Caco-2 (cell line): ENCODE results near the gene MYOF. TPM values are rescaled to one million over a fixed set of nuclear protein-coding genes. Genes with fewer than 3 reads are reported as not detected.

Experiments
- Bru-seq: library from RNA; stranded (reverse); fragments of 400-500 nt; gene quantifications from one replicate; lab custom pipeline; 2021; lab: Mats Ljungman, UMichigan
- BruChase-seq, 2 experiments: library from RNA; stranded (reverse); fragments of 400-500 nt; gene quantifications; one replicate each; lab custom pipeline; 2021; lab: Mats Ljungman, UMichigan
- BruUV-seq: library from RNA; stranded (reverse); fragments of 400-500 nt; replicated peaks from 2 replicates; lab custom pipeline; 2021; lab: Mats Ljungman, UMichigan
- CTCF ChIA-PET: fragments of 300-600 bp; sonication (Branson Sonifier 250); formaldehyde crosslinking; loops from one replicate; lab custom pipeline; 2022; ENCODE audit warnings: antibody characterized with exemption; lab: Charles Lee
- POLR2A ChIA-PET: fragments of 300-600 bp; sonication (Branson Sonifier 250); formaldehyde crosslinking; loops from one replicate; lab custom pipeline; 2022; ENCODE audit warnings: antibody characterized with exemption; lab: Charles Lee
- DNase-seq, 2 experiments: peaks; one replicate each; pipeline versions ENCODE4 v3.0.0 to v3.0.0-alpha.2; 2020 to 2022
- H3K27me3 ChIP-seq: replicated peaks from 2 replicates; pipeline ENCODE4 v1.6.0; 2011; ENCODE audit warnings: low read length; ENCODE audit not compliant: control insufficient read depth, insufficient read depth
- H3K36me3 ChIP-seq: 2 replicates; pipeline ENCODE4 v1.5.1; 2011; ENCODE audit warnings: low read length; ENCODE audit not compliant: control insufficient read depth, insufficient read depth
- H3K4me1 ChIP-seq: fragments of 250-450 bp; sonication (Bioruptor Pico); 2 replicates; pipeline ENCODE4 v1.5.1; 2020; ENCODE audit warnings: mild to moderate bottlenecking
- H3K4me3 ChIP-seq: 2 replicates; pipeline ENCODE4 v1.5.1; 2011; ENCODE audit warnings: low read depth, mild to moderate bottlenecking, control low read depth, low read length
- H3K9me3 ChIP-seq: fragments of 250-450 bp; sonication (Bioruptor Pico); 2 replicates; pipeline ENCODE4 v1.5.1; 2020; ENCODE audit warnings: mild to moderate bottlenecking, moderate library complexity
- H3K27ac Mint-ChIP-seq: one replicate; pipeline ENCODE4 v1.8.0; 2022; ENCODE audit warnings: mixed read lengths; ENCODE audit not compliant: unreplicated experiment
- H3K27me3 Mint-ChIP-seq: one replicate; pipeline ENCODE4 v1.8.0; 2022; ENCODE audit warnings: mixed read lengths; ENCODE audit not compliant: insufficient read depth, unreplicated experiment
- H3K36me3 Mint-ChIP-seq: one replicate; pipeline ENCODE4 v1.8.0; 2022; ENCODE audit warnings: mild to moderate bottlenecking, mixed read lengths; ENCODE audit not compliant: insufficient read depth, unreplicated experiment
- H3K4me1 Mint-ChIP-seq: one replicate; pipeline ENCODE4 v1.8.0; 2022; ENCODE audit warnings: low read depth, mixed read lengths; ENCODE audit not compliant: unreplicated experiment
- H3K4me3 Mint-ChIP-seq: one replicate; pipeline ENCODE4 v1.8.0; 2022; ENCODE audit warnings: mild to moderate bottlenecking, moderate library complexity, mixed read lengths; ENCODE audit not compliant: unreplicated experiment
- H3K9me3 Mint-ChIP-seq: one replicate; pipeline ENCODE4 v1.8.0; 2022; ENCODE audit warnings: mixed read lengths; ENCODE audit not compliant: unreplicated experiment
- intact Hi-C: fragments of 100-400 bp; cut with micrococcal nuclease; formaldehyde crosslinking; loops from one replicate; pipeline ENCODE4 v1.10.0; 2022; ENCODE audit not compliant: unreplicated experiment
- long read RNA-seq: library from polyadenylated mRNA; stranded (forward); transcript quantifications from one replicate; pipeline ENCODE4 v2.0.0, GENCODE V29; 2022
- total RNA-seq: library from RNA; stranded (reverse); gene quantifications from 2 replicates; pipeline ENCODE4 v1.2.3, GENCODE V29; 2022
- TF ChIP-seq, protein P1 (sequence below), 2 experiments: fragments of 200-600 bp in 1 of 2; IDR thresholded peaks; 1 replicate in 1 of 2; 2 replicates in 1 of 2; pipeline versions ENCODE4 v1.5.1 to v1.8.0; 2011 to 2022; ENCODE audit warnings: antibody characterized with exemption in 1 of 2, control low read depth in 1 of 2, inconsistent platforms in 1 of 2, low read depth in 1 of 2, low read length in 1 of 2, mild to moderate bottlenecking in 1 of 2, moderate library complexity in 1 of 2; ENCODE audit not compliant: insufficient read depth in 1 of 2, severe bottlenecking in 1 of 2, unreplicated experiment in 1 of 2

The MYOF gene, protein sequence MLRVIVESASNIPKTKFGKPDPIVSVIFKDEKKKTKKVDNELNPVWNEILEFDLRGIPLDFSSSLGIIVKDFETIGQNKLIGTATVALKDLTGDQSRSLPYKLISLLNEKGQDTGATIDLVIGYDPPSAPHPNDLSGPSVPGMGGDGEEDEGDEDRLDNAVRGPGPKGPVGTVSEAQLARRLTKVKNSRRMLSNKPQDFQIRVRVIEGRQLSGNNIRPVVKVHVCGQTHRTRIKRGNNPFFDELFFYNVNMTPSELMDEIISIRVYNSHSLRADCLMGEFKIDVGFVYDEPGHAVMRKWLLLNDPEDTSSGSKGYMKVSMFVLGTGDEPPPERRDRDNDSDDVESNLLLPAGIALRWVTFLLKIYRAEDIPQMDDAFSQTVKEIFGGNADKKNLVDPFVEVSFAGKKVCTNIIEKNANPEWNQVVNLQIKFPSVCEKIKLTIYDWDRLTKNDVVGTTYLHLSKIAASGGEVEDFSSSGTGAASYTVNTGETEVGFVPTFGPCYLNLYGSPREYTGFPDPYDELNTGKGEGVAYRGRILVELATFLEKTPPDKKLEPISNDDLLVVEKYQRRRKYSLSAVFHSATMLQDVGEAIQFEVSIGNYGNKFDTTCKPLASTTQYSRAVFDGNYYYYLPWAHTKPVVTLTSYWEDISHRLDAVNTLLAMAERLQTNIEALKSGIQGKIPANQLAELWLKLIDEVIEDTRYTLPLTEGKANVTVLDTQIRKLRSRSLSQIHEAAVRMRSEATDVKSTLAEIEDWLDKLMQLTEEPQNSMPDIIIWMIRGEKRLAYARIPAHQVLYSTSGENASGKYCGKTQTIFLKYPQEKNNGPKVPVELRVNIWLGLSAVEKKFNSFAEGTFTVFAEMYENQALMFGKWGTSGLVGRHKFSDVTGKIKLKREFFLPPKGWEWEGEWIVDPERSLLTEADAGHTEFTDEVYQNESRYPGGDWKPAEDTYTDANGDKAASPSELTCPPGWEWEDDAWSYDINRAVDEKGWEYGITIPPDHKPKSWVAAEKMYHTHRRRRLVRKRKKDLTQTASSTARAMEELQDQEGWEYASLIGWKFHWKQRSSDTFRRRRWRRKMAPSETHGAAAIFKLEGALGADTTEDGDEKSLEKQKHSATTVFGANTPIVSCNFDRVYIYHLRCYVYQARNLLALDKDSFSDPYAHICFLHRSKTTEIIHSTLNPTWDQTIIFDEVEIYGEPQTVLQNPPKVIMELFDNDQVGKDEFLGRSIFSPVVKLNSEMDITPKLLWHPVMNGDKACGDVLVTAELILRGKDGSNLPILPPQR (N-terminal part only)
- 148 and 176 TPM in 2 replicates for total RNA-seq
- percentile 84 among the genes with signal in this experiment for Bru-seq, nascent RNA
- percentile 85 among the genes with signal in this experiment for BruChase-seq, experiment 1, labeled RNA remaining after a 2-hour chase
- percentile 87 among the genes with signal in this experiment for BruChase-seq, experiment 2, labeled RNA remaining after a 6-hour chase
- long read RNA-seq, partial matches to known transcripts, result 10 of 14 reads
- long read RNA-seq, other reads (novel, unspliced or antisense), result 3 of 14 reads

DNA sequence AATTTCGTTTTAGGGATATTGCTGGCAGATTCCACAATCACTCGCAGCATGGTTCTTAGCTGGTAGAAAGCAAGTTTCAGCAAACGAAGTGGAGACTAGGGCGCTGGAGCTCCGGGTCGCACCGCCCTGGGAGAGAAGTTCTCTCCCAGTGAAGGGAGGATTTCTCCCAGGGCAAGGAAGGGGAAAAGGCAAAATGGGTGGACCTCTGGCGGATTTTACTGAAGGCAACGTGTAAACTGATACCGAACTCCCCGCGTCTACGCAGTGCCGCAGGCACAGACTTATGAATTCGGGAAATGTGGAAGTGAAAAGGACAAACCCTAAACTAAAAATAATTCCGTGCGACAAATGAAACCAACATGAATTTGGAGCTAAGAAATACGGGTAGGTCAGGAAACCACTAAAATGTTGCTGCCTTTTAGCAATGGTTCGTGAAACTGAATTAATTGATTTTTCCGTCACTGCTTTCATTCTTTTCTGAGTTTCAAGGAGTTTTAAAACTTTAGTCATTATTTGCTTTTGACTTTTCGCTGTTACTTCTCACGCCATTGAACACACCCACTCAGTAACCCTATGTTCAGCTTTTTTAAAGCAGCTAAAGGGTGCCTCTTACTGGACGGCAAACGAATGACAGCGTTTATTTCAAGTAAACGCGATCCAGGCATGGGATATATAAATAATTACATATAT is at the start of gene MYOF:
TSS of gene MYOF (minus strand) at position 190 of the 690 bp plus-strand sequence. CDS start at position 50, 140 bp downstream.
- peak within 1 kb of the TSS; percentile 56 for H3K4me3 ChIP-seq
- Mint-ChIP-seq H3K4me1 (peaks cover 23% of the 10 kb centered on the region), H3K36me3 (peaks cover 47% of the 10 kb centered on the region), H3K27ac (peak within 1 kb of the TSS; percentile 94), H3K4me3 (peak within 1 kb of the TSS; percentile 92), H3K27me3 (no peaks in the 10 kb centered on the region), H3K9me3 (no peaks in the 10 kb centered on the region)
- no peaks in the 10 kb centered on the region for H3K27me3 ChIP-seq
- peak; percentile 76 to 78 for DNase-seq
- intact Hi-C loops, result loop anchor here (1.0 kb wide), 5 partner anchors 23 to 106 kb away; no protein-coding TSS in a partner anchor
- H3K4me1 ChIP-seq, result peaks cover 21% of the 10 kb centered on the region
- H3K9me3 ChIP-seq, result no peaks in the 10 kb centered on the region
- no peaks in the 10 kb centered on the region for H3K36me3 ChIP-seq
- ChIA-PET POLR2A (interaction anchor here (0.7 to 2.6 kb wide), 9 partner anchors 10 to 623 kb away, joined by 3 to 22 read pairs (median 4); no protein-coding TSS in a partner anchor), CTCF (interaction anchor here (0.6 to 4.3 kb wide), 32 partner anchors 8 to 470 kb away, joined by 3 to 112 read pairs (median 5); partner anchors contain the start of gene CEP55)
- TF ChIP-seq, protein P1, sequence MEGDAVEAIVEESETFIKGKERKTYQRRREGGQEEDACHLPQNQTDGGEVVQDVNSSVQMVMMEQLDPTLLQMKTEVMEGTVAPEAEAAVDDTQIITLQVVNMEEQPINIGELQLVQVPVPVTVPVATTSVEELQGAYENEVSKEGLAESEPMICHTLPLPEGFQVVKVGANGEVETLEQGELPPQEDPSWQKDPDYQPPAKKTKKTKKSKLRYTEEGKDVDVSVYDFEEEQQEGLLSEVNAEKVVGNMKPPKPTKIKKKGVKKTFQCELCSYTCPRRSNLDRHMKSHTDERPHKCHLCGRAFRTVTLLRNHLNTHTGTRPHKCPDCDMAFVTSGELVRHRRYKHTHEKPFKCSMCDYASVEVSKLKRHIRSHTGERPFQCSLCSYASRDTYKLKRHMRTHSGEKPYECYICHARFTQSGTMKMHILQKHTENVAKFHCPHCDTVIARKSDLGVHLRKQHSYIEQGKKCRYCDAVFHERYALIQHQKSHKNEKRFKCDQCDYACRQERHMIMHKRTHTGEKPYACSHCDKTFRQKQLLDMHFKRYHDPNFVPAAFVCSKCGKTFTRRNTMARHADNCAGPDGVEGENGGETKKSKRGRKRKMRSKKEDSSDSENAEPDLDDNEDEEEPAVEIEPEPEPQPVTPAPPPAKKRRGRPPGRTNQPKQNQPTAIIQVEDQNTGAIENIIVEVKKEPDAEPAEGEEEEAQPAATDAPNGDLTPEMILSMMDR (IDR thresholded peaks at IDR 0.05; ENCODE audit: insufficient read depth in 1 of 2, low read depth in 1 of 2, low read length in 1 of 2, severe bottlenecking in 1 of 2, unreplicated experiment in 1 of 2), result peak; percentile 71
- TSS peak; percentile 70 for BruUV-seq

DNA sequence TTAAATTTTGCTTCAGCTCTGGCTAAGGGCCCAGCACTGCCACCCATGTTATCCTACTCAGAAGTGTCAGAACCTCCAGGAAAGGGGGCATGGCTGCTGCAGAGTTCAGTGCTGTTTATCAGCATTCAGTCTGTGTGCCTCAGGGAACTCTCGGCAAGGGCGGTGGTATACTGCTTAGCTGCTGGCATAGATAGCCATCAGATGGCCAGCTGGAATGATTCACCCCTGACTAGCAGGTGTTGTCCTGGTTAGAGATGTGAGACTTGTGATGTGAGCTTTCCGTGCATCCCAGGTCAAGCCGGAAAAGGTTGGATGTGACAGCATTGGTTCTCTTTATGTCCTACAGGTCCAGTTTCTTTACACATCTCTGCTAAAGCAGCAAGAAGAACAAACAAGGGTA is 36.4 kb upstream of the MYOF start:
- peaks cover 3% of the 10 kb centered on the region; the same call in 1 of the 2 replicates for H3K9me3 ChIP-seq
- no TSS peak for BruUV-seq
- no peaks in the 10 kb centered on the region for H3K27me3 Mint-ChIP-seq
- peaks cover 89% of the 10 kb centered on the region for H3K36me3 Mint-ChIP-seq
- no peaks in the 10 kb centered on the region for H3K4me1 Mint-ChIP-seq
- POLR2A ChIA-PET, result no interaction called here
- peaks cover 5% of the 10 kb centered on the region for H3K36me3 ChIP-seq
- no peak overlapping the region for H3K4me3 Mint-ChIP-seq
- TF ChIP-seq, protein P1 (IDR thresholded peaks at IDR 0.05; ENCODE audit: insufficient read depth in 1 of 2, low read depth in 1 of 2, low read length in 1 of 2, severe bottlenecking in 1 of 2, unreplicated experiment in 1 of 2), result no peak
- H3K27ac Mint-ChIP-seq, result no peak overlapping the region
- intact Hi-C loops, result no loop called here
- DNase-seq, result no peak
- no peaks in the 10 kb centered on the region for H3K4me1 ChIP-seq
- CTCF ChIA-PET, result interaction anchor here (0.6 kb wide), 1 partner anchor 150 kb away, joined by 5 read pairs; no protein-coding TSS in a partner anchor
- H3K4me3 ChIP-seq, result no peak overlapping the region
- H3K27me3 ChIP-seq, result no peaks in the 10 kb centered on the region
- H3K9me3 Mint-ChIP-seq, result no peaks in the 10 kb centered on the region
